Measurements from ENCODE around the gene OR4E2.

DNA sequence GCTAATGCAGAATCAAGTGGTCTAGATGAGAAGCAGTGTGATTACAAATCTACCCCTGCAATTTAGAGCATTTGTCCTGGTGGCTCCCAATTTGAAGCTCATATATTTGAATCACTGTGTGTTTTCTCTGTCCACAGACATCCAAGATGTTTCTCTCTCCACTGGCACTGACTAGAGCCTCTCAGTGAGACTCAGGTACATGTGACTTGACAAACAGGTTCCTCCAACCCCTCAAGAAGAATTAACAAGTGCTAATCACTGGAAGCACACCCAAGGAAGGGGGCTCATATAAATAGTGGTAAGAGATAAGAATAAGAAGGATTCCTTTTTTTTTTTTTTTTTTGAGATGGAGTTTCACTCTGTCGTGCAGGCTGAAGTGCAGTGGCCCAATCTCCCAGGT, 39.4 kb upstream of the OR4E2 start:
- TF ChIP-seq, protein P1, sequence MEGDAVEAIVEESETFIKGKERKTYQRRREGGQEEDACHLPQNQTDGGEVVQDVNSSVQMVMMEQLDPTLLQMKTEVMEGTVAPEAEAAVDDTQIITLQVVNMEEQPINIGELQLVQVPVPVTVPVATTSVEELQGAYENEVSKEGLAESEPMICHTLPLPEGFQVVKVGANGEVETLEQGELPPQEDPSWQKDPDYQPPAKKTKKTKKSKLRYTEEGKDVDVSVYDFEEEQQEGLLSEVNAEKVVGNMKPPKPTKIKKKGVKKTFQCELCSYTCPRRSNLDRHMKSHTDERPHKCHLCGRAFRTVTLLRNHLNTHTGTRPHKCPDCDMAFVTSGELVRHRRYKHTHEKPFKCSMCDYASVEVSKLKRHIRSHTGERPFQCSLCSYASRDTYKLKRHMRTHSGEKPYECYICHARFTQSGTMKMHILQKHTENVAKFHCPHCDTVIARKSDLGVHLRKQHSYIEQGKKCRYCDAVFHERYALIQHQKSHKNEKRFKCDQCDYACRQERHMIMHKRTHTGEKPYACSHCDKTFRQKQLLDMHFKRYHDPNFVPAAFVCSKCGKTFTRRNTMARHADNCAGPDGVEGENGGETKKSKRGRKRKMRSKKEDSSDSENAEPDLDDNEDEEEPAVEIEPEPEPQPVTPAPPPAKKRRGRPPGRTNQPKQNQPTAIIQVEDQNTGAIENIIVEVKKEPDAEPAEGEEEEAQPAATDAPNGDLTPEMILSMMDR (IDR thresholded peaks at IDR 0.05; ENCODE audit: borderline replicate concordance, extremely low read depth, low read length, poor library complexity, severe bottlenecking), result no peak
- no peak for TF ChIP-seq EZH2 (IDR thresholded peaks at IDR 0.05; ENCODE audit: borderline replicate concordance, low read depth, low read length, severe bottlenecking)

Data from DND-41 (cell line).